H1 (cell line): ENCODE results near the gene HOXC11. TPM values are rescaled to one million over a fixed set of nuclear protein-coding genes. Genes with fewer than 3 reads are reported as not detected.

Source experiments
- CTCF ChIA-PET: fragments of 300-600 bp; sonication (Branson Sonifier 250); formaldehyde crosslinking; loops from one replicate; lab custom pipeline; 2021; ENCODE audit not compliant: partially characterized antibody; lab: Charles Lee
- POLR2A ChIA-PET: fragments of 300-600 bp; sonication (Branson Sonifier 250); formaldehyde crosslinking; loops from one replicate; lab custom pipeline; 2021; ENCODE audit warnings: inconsistent platforms; ENCODE audit not compliant: partially characterized antibody; lab: Charles Lee
- DNase-seq, 2 experiments: peaks; one replicate each; pipeline versions ENCODE4 v3.0.0 to v3.0.0-alpha.2; 2010 to 2022; ENCODE audit warnings: low spot score in 2 of 2, low read depth in 1 of 2, mixed read lengths in 1 of 2
- FAIRE-seq: peaks from 2 replicates; lab custom pipeline; 2011; peaks lifted over from hg19 to GRCh38; lab: Jason Lieb, UNC
- H2AFZ ChIP-seq: 2 replicates; pipeline ENCODE4 v1.8.1; 2012; ENCODE audit warnings: low read length, inconsistent platforms
- H2AK5ac ChIP-seq: 2 replicates; pipeline ENCODE4 v1.6.1; 2013; ENCODE audit warnings: low read depth, low read length
- H2BK120ac ChIP-seq: replicated peaks from 2 replicates; pipeline ENCODE3; 2013; ENCODE audit warnings: low read depth, low read length, inconsistent platforms
- H2BK12ac ChIP-seq: 2 replicates; pipeline ENCODE4 v1.6.1; 2013; ENCODE audit warnings: low read depth, low read length
- H2BK15ac ChIP-seq: 2 replicates; pipeline ENCODE4 v1.6.1; 2013; ENCODE audit warnings: low read length
- H2BK20ac ChIP-seq: 2 replicates; pipeline ENCODE4 v1.6.1; 2013; ENCODE audit warnings: low read length
- H2BK5ac ChIP-seq: 2 replicates; pipeline ENCODE4 v1.6.1; 2013; ENCODE audit warnings: low read depth, low read length
- H3K14ac ChIP-seq: 2 replicates; pipeline ENCODE4 v1.6.1; 2013; ENCODE audit warnings: inconsistent platforms; ENCODE audit not compliant: insufficient read length
- H3K18ac ChIP-seq: 2 replicates; pipeline ENCODE4 v1.6.1; 2013; ENCODE audit warnings: low read length; ENCODE audit errors: extremely low read depth
- H3K23ac ChIP-seq: 2 replicates; pipeline ENCODE4 v1.6.1; 2013; ENCODE audit warnings: inconsistent platforms; ENCODE audit not compliant: insufficient read length
- H3K23me2 ChIP-seq: 2 replicates; pipeline ENCODE4 v1.6.1; 2013; ENCODE audit warnings: low read depth, low read length
- H3K27ac ChIP-seq: 2 replicates; pipeline ENCODE4 v1.6.1; 2011; ENCODE audit warnings: low read depth, low read length, inconsistent platforms
- H3K27me3 ChIP-seq, 4 experiments: replicated peaks in 1 of 4; 1 replicate in 1 of 4; 2 replicates in 3 of 4; pipeline versions ENCODE4 v1.6.1 to v1.8.1; 2011 to 2013; ENCODE audit warnings: low read length in 3 of 4, mild to moderate bottlenecking in 3 of 4, inconsistent platforms in 2 of 4, mixed read lengths in 2 of 4, moderate library complexity in 1 of 4; ENCODE audit not compliant: control insufficient read depth in 3 of 4, insufficient read depth in 3 of 4; ENCODE audit errors: extremely low read depth in 1 of 4
- H3K36me3 ChIP-seq, 4 experiments: 2 replicates each; pipeline versions ENCODE4 v1.6.1 to v1.8.1; 2011 to 2013; ENCODE audit warnings: mild to moderate bottlenecking in 4 of 4, low read length in 3 of 4, moderate library complexity in 2 of 4, control low read depth in 1 of 4, inconsistent platforms in 1 of 4; ENCODE audit not compliant: insufficient read depth in 4 of 4, control insufficient read depth in 2 of 4
- H3K4ac ChIP-seq: replicated peaks from 2 replicates; pipeline ENCODE3; 2013; ENCODE audit warnings: low read length, low read depth, mixed read lengths, inconsistent platforms; ENCODE audit not compliant: insufficient read length
- H3K4me1 ChIP-seq, 4 experiments: replicated peaks in 1 of 4; 1 replicate in 1 of 4; 2 replicates in 3 of 4; pipeline versions ENCODE4 v1.6.1 to v1.8.1; 2011 to 2013; ENCODE audit warnings: low read length in 3 of 4, inconsistent platforms in 2 of 4, mixed read lengths in 1 of 4; ENCODE audit not compliant: insufficient read depth in 4 of 4, control insufficient read depth in 3 of 4
- H3K4me2 ChIP-seq, 2 experiments: 2 replicates each; pipeline versions ENCODE4 v1.6.1 to v1.8.1; 2011 to 2013; ENCODE audit warnings: low read depth in 2 of 2, low read length in 2 of 2, control low read depth in 1 of 2, inconsistent platforms in 1 of 2, mild to moderate bottlenecking in 1 of 2; ENCODE audit not compliant: insufficient read depth in 1 of 2
- H3K4me3 ChIP-seq, 4 experiments: fragments of 200-600, 300-600 bp in 1 of 4; sonication (generic), shearing (Covaris generic), sonication (Bioruptor Twin) in 1 of 4; 2 replicates each; pipeline versions ENCODE4 v1.5.1 to v1.8.1; 2011 to 2016; ENCODE audit warnings: low read length in 4 of 4, low read depth in 3 of 4, control low read depth in 2 of 4, inconsistent platforms in 2 of 4, mild to moderate bottlenecking in 2 of 4, mixed read lengths in 1 of 4, moderate library complexity in 1 of 4; ENCODE audit not compliant: insufficient read depth in 2 of 4; ENCODE audit errors: extremely low read depth in 1 of 4
- H3K56ac ChIP-seq: replicated peaks from 2 replicates; pipeline ENCODE3; 2013; ENCODE audit warnings: low read depth, mild to moderate bottlenecking, mixed read lengths, low read length, inconsistent platforms; ENCODE audit not compliant: insufficient read length
- H3K79me1 ChIP-seq: 2 replicates; pipeline ENCODE4 v1.6.1; 2013; ENCODE audit warnings: low read depth, low read length, control low read depth
- H3K79me2 ChIP-seq, 2 experiments: 2 replicates each; pipeline versions ENCODE4 v1.6.1 to v1.8.1; 2012 to 2013; ENCODE audit warnings: low read length in 2 of 2, mild to moderate bottlenecking in 2 of 2, inconsistent platforms in 1 of 2; ENCODE audit not compliant: insufficient read depth in 2 of 2, control insufficient read depth in 1 of 2
- H3K9ac ChIP-seq, 4 experiments: replicated peaks in 1 of 4; 1 replicate in 1 of 4; 2 replicates in 3 of 4; pipeline versions ENCODE4 v1.6.1 to v1.8.1; 2011 to 2013; ENCODE audit warnings: low read depth in 3 of 4, low read length in 3 of 4, control low read depth in 2 of 4, mild to moderate bottlenecking in 2 of 4, moderate library complexity in 2 of 4, inconsistent platforms in 1 of 4; ENCODE audit errors: extremely low read depth in 1 of 4
- H3K9me3 ChIP-seq, 2 experiments: 2 replicates each; pipeline versions ENCODE4 v1.6.1 to v1.8.1; 2012 to 2013; ENCODE audit warnings: mild to moderate bottlenecking in 2 of 2, moderate library complexity in 2 of 2, control low read depth in 1 of 2, inconsistent platforms in 1 of 2, low read depth in 1 of 2, low read length in 1 of 2, mixed read lengths in 1 of 2; ENCODE audit not compliant: insufficient read depth in 2 of 2
- H4K20me1 ChIP-seq, 2 experiments: replicated peaks in 1 of 2; 2 replicates each; pipeline versions ENCODE3 to v1.8.1; 2011 to 2013; ENCODE audit warnings: inconsistent platforms in 2 of 2, low read length in 2 of 2, mild to moderate bottlenecking in 1 of 2; ENCODE audit not compliant: insufficient read depth in 2 of 2, control insufficient read depth in 1 of 2
- H4K5ac ChIP-seq: 2 replicates; pipeline ENCODE4 v1.6.1; 2013; ENCODE audit warnings: low read length, low read depth, mixed read lengths, inconsistent platforms; ENCODE audit not compliant: insufficient read length
- H4K8ac ChIP-seq: 2 replicates; pipeline ENCODE4 v1.8.0; 2013; ENCODE audit warnings: mild to moderate bottlenecking, moderate library complexity, low read length, inconsistent platforms; ENCODE audit not compliant: insufficient read depth; ENCODE audit errors: extremely low read depth
- H4K91ac ChIP-seq: replicated peaks from 2 replicates; pipeline ENCODE3; 2013; ENCODE audit warnings: low read length, mixed read lengths, inconsistent platforms; ENCODE audit not compliant: insufficient read length
- EZH2 ChIP-seq: fragments of 200-600 bp; sonication (generic); IDR thresholded peaks from 2 replicates; pipeline ENCODE4 v1.7.1; 2012; ENCODE audit warnings: low read depth, mild to moderate bottlenecking, moderate library complexity, low read length, inconsistent platforms; ENCODE audit not compliant: severe bottlenecking
- HDAC6 ChIP-seq: IDR thresholded peaks from one replicate; pipeline ENCODE4 v1.7.1; 2012; ENCODE audit warnings: low read depth, mild to moderate bottlenecking, inconsistent platforms, low read length, moderate library complexity
- NRF1 ChIP-seq: IDR thresholded peaks from 2 replicates; pipeline ENCODE4 v1.6.1; 2011; ENCODE audit warnings: mild to moderate bottlenecking, low read depth, low read length, improper control_type of control experiment
- SUZ12 ChIP-seq: fragments of 200-600 bp; sonication (generic); IDR thresholded peaks from 2 replicates; pipeline ENCODE4 v1.6.1; 2012; ENCODE audit warnings: mild to moderate bottlenecking, inconsistent platforms, low read length, moderate library complexity, mixed read lengths
- TAF1 ChIP-seq: IDR thresholded peaks from 2 replicates; pipeline ENCODE4 v1.6.1; 2011; ENCODE audit warnings: mild to moderate bottlenecking, low read depth, low read length
- TCF12 ChIP-seq: IDR thresholded peaks from 2 replicates; pipeline ENCODE4 v1.6.1; 2011; ENCODE audit warnings: low read depth, mild to moderate bottlenecking, low read length
- TEAD4 ChIP-seq: IDR thresholded peaks from 2 replicates; pipeline ENCODE4 v1.6.1; 2012; ENCODE audit warnings: low read depth, low read length, inconsistent platforms, mixed read lengths
- ZNF274 ChIP-seq: IDR thresholded peaks from 2 replicates; pipeline ENCODE4 v1.7.0; 2012; ENCODE audit warnings: low read length, borderline replicate concordance; ENCODE audit errors: extremely low read depth
- WGBS, 2 experiments: shearing (Covaris generic) in 1 of 2; methylation state at CpG; one replicate each; pipeline versions ENCODE4 v1.1.6 to v1.1.7; 2013 to 2015; ENCODE audit warnings: low lambda C conversion rate in 2 of 2, mixed read lengths in 2 of 2, inconsistent platforms in 1 of 2, low coverage in 1 of 2, missing lambda C conversion rate in 1 of 2; ENCODE audit not compliant: insufficient replicate concordance in 2 of 2, insufficient coverage in 1 of 2, insufficient read length in 1 of 2; ENCODE audit errors: extremely low coverage in 1 of 2, missing lambda C conversion rate in 1 of 2; 5-methylcytosine and 5-hydroxymethylcytosine counted together
- polyA plus RNA-seq, 7 experiments: library from polyadenylated mRNA; depleted of rRNA in 3 of 7; stranded (reverse) in 5 of 7; unstranded in 2 of 7; fragments of >200 nt in 5 of 7; fragments of 200-250 nt in 2 of 7; gene quantifications; 1 replicate in 5 of 7; 2 replicates in 1 of 7; 4 replicates in 1 of 7; pipeline versions ENCODE4 v1.2.1 to v1.2.3, GENCODE V29; 2011 to 2013; ENCODE audit warnings: missing spikeins in 2 of 7, mixed read lengths in 2 of 7
- total RNA-seq: library from RNA; stranded (reverse); fragmentation: NEBNext Ultra II Directional; extraction: Animal tissue kit (Norgen Biotek cat#: 25700); gene quantifications from 2 replicates; pipeline ENCODE4 v1.2.1, GENCODE V29; 2021

HOXC11 gene
- total and polyA plus RNA-seq, 2 of the 8 experiments (the other 6 are each of a cell fraction or from before 2014, with no cell fraction given) = not detected

DNA sequence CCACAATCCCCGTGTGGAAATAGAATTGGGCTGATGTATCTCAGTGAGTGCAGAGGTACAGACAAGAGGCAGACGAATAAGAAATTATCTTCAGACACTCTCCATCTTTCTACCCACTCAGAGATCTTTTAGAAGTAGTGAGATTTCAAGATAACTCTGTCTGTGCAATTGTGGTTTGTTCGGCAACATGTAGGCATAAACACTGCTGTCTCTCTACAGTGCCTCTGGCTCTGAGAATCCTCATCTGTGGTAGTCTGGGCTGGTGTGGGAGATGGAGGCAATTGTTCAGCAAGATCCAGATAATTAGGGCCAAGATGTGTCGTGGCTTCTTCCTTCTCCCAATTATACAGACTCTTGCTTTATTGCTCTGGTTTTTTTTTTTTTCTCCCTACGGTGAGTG is 31.2 kb upstream of the HOXC11 start:
- H3K9ac ChIP-seq = no peak overlapping the region
- H2BK15ac ChIP-seq = no peak overlapping the region
- H3K27ac ChIP-seq = no peak overlapping the region
- POLR2A ChIA-PET = no interaction called here
- peaks cover 0 to 4% (median 0%) of the 10 kb centered on the region in 4 experiments; a peak in 1 of 8 replicates for H3K36me3 ChIP-seq
- no peaks in the 10 kb centered on the region for H3K79me1 ChIP-seq
- H3K23me2 ChIP-seq = no peaks in the 10 kb centered on the region
- peaks cover 90 to 100% (median 97%) of the 10 kb centered on the region in 4 experiments for H3K27me3 ChIP-seq
- CTCF ChIA-PET = interaction anchor here (0.6 to 2.5 kb wide), 3 partner anchors 11 to 173 kb away, joined by 3 to 9 read pairs (median 3); no protein-coding TSS in a partner anchor
- peaks cover 0 to 6% (median 5%) of the 10 kb centered on the region in 4 experiments; a peak in 4 of 7 replicates for H3K4me1 ChIP-seq
- peak in 1 of 2 experiments; percentile 32 for DNase-seq
- H4K8ac ChIP-seq = no peak overlapping the region
- H2BK120ac ChIP-seq = no peak overlapping the region
- 34% methylated on average over 4 of the region's 5 CpGs; no CpG with 5 or more reads in 1 of the 2 experiments for WGBS, 2 experiments
- H2BK5ac ChIP-seq = no peak overlapping the region
- no peak overlapping the region for H3K4me2 ChIP-seq
- no peak overlapping the region for H4K91ac ChIP-seq
- no peak overlapping the region for H3K23ac ChIP-seq
- no peak overlapping the region for H3K4me3 ChIP-seq
- no peak overlapping the region for H2BK20ac ChIP-seq
- no peak overlapping the region for H3K4ac ChIP-seq
- H3K14ac ChIP-seq = no peak overlapping the region
- peaks cover 12 to 27% of the 10 kb centered on the region in 2 experiments for H4K20me1 ChIP-seq
- no peaks in the 10 kb centered on the region for H3K79me2 ChIP-seq
- H2AK5ac ChIP-seq = no peak overlapping the region
- no peak overlapping the region for H3K18ac ChIP-seq
- no peak overlapping the region for H4K5ac ChIP-seq
- no peak overlapping the region for H3K56ac ChIP-seq
- H3K9me3 ChIP-seq = no peaks in the 10 kb centered on the region
- FAIRE-seq = no peak
- H2BK12ac ChIP-seq = no peak overlapping the region
- TF ChIP-seq EZH2 (peak; percentile 54), TCF12 (no peak), SUZ12 (peak; percentile 33), HDAC6 (no peak), NRF1 (no peak), ZNF274 (no peak), TEAD4 (no peak), TAF1 (no peak)
- H2AFZ ChIP-seq = no peak overlapping the region
